Fibroblast of the conjunctiva (primary cell): ENCODE data around the gene PNPLA1.

ENCODE experiments used
- DNase-seq: peaks from one replicate; pipeline ENCODE4 v3.0.0-alpha.2; 2010; ENCODE audit warnings: low read depth

Gene PNPLA1, protein sequence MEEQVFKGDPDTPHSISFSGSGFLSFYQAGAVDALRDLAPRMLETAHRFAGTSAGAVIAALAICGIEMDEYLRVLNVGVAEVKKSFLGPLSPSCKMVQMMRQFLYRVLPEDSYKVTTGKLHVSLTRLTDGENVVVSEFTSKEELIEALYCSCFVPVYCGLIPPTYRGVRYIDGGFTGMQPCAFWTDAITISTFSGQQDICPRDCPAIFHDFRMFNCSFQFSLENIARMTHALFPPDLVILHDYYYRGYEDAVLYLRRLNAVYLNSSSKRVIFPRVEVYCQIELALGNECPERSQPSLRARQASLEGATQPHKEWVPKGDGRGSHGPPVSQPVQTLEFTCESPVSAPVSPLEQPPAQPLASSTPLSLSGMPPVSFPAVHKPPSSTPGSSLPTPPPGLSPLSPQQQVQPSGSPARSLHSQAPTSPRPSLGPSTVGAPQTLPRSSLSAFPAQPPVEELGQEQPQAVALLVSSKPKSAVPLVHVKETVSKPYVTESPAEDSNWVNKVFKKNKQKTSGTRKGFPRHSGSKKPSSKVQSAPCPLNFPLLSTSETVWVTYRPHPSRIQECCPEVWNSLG

DNA sequence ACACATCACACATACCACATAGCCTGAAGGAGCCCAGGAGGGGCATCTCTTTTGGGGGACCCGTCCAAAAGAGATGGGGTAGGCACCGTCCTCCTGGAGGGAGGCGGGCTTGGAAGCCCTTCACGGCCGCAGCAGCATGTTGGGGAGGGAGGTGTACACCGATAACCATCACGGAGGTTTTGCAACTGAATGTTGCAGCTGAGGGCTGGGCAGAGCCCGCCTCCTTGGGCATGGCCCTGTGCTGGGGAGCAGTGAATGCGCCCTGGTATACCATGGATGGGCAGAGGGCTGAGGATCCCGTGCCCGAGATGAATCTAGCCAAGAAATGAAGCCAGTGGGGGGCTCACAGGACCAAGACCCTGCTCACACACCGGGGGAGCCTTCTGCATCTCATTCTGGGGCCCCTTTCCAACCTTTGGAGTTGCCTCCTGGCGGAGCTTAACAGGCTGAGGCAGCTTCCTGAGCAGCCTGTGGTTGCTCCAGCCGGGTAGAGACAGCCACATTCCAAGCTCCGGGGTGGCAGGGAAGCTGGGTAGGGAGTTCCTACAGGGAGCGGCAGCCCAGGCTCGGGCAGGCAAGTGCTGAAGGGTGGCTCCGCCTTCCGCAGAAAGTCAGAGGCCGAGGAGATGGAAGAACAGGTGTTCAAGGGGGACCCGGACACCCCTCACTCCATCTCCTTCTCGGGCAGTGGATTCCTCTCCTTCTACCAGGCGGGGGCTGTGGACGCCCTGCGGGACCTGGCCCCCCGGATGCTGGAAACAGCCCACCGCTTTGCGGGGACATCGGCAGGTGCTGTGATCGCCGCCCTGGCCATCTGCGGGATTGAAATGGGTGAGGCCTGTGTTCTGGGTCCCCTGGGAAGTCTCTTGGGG, at the start of gene PNPLA1:
Gene PNPLA1, plus strand, starts transcription at position 227 of the 872 bp plus-strand sequence. Its CDS starts 400 bp downstream, at position 627.
- DNase-seq, result no peak

DNA sequence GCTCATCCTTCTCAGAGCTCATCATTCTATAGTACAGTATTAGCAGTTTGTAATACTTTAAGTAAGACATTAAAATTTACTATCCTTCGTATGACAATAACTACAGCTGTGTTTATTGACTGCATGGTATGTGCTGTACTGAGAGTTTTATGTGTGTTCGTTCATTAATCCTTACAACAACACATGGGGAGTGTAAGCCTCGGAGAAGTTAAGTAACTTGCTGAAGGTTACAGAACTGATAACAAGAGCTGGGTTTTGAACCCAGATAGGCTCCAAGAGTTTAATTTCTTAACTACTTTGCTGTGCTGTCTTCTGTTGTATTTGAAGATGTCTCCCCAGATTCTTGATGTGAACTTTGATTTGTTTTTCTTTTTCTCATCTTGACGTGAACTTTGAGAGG, 49.6 kb upstream of the PNPLA1 start:
- DNase-seq, result no peak

DNA sequence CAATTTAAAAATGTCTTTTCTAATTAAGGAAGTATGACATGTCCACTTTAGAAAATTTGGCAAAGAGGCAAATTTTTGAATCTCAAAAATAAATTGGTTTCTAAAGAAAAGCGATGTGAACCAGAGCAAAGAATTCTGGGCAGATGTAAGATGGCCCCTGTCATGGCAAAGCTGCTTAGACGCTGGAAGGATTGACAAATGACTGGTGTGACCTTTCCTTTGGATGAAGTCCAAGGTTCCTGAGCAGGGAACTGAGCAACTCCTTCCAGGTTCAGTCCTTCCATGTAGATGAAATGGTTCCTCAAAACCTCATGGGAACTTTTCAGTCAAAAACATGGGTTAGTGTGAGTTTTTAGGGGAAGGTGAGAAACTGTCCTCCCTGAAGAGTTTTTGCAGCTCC, 48.2 kb upstream of the PNPLA1 start:
- no peak for DNase-seq

DNA sequence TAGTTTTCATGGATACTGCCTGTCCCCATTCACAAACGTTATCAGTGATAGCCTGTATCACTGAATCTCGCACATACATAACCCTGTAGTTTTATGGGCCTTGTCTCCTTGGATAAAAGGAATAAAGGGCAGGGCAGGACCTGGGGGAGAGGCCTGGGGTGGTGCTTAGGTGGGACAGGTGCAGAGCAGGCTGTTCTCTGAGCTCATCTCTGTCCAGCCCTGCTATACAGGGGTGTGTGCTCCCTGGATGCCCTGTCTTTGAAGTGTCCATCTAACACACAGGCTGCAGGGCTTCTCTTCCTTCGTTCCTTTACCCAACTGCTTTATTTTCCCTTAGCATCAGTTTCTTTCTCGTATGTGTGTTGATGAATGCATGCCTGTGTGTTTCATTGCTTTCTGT, 46.9 kb upstream of the PNPLA1 start:
- DNase-seq, result no peak

DNA sequence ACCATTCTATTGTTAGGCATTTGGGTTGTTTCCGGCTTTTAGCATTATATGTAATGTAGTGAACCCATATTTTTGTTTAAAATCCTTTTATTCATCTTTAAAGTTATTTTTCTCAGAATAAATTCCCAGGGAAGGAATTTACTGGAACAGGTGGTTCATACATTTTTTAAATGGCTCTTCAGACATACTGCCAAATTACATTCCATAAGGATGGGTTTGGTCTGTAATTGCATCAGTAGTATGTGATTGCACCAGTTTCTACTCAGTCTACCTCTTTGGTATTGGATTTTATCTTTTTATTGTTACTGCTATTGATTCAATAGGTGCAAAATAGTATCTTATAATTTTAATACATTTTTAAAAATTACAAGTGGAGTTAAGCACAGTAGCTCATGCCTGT, 46.2 kb upstream of the PNPLA1 start:
- no peak for DNase-seq

DNA sequence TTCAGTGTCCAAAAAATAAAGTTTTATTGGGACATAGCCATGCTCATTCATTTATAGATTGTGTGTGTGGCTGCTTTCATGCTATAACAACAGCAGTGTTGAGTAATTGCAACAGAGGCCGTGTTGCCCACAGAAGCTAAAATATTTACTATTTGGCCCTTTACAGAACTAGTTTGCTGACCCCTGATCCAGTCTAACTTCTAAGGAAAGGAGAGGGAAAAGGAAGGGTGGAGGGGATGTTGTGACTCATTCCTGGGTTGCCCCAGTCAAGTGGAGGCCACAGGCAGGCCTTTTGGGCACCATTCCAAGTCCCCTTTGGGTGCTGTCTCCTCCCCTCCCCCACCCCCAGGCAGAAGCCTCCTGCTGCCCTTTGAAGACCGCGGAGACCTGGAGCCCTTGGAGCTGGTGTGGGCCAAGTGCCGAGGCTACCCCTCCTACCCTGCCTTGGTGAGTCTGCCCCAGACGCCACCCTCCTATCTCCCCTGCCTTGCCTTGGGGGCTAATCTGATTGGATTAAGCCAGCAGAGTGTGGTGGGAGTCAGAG, 44.9 kb upstream of the PNPLA1 start:
- no peak for DNase-seq

DNA sequence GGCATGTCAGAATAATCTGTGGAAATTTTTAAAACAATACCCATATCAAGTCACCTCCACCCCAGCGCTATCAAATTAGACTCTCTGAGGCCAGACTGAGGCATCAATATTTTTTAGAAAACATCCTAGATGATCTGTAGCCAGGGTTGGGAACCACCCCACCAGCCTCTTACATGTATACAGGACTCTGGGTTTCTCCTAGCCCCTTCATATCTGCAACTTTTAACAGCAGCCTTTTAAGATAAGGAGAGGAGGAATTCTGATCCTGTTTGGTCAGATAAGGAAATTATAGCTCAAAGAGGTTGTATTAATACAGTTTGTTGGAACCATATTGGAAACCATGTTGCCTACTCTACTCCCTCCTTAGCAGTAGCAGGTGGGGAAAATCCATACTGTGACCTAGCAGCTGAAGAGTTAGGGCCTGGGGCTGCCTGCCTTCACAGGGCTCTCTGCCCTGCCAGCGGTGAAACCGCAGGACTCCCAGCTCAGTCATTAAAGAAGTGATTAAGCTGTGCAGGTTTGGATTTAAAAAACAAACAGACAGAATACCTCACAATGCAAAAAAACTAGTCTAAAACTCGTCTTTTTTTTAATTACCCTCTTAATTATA, 43.3 kb upstream of the PNPLA1 start:
- no peak for DNase-seq

DNA sequence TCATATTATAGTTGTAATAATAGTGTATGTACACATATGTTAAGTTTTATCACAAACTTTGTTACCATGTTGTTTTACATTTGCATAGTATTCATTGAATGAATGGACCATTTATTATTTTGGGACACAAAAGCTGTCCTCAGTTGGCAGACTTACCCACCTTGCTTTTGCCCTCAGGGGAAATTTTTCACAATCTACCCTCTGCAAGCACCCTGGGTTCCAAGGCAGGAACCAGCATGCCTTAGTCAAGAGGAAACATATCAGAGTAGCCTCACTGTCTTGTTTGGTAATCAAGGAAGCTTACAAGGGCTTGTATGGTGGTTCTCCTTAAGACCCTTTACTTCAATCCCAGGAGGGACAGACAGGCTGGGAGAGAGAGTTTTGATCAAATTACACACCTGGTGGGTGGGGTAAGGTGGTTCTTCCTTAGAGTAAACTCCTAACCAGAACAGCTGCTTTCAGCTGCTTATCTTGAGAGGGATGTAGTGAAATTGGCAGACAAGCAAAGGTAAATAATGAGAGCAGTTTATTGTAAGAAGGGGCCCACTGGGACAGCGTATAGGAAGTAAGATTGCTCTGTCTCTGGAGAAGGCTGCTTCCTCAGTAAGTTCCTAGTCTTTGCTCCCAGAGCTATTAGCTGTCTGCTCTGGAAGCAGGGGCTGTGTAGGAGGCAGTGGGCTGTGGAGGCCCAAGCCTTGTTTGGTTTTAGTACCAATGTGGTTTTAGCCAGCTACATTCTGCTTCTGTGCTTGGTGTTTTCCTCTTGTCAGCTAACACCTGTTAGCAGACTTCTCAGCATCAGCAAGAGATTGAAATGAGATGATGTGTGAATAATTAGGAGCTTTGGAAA, 42.3 kb upstream of the PNPLA1 start:
- no peak for DNase-seq

DNA sequence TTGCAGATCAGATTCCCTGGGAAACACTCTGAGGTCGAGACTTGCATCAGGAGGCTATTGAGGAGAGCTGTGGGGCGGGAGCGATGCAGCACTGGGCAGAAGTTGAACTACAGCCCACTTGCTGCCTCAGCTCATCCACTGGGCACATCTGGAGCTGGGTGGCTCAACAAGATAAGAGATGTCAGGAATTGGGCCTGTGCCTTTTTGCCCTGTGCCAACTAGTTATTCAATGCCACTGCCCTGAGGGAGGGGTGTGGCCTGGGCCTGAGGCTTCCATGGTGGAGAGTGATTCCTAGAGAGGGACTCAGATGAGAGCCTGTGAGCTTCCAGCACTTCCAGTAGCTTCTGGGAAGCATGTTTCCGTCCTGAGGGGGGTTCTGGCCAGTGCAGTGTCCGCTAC, 40.6 kb upstream of the PNPLA1 start:
- DNase-seq, result no peak

DNA sequence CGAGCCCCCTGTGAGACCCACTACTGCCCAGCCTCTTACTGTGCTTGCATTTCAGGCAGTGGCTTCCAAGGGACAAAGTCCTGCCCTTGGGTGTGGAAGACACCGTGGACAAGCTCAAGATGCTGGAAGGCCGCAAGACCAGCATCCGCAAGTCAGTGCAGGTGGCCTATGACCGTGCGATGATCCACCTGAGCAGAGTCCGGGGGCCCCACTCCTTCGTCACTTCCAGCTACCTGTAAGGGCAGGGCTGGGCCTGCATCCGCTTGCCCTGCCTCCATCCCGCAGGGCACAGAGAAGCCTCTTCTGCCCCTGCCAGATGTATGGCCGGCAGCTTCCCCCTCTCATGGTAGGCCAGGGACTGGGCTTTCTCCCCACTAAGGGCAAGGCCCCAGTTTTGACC, 39.5 kb upstream of the PNPLA1 start:
- DNase-seq, result no peak

DNA sequence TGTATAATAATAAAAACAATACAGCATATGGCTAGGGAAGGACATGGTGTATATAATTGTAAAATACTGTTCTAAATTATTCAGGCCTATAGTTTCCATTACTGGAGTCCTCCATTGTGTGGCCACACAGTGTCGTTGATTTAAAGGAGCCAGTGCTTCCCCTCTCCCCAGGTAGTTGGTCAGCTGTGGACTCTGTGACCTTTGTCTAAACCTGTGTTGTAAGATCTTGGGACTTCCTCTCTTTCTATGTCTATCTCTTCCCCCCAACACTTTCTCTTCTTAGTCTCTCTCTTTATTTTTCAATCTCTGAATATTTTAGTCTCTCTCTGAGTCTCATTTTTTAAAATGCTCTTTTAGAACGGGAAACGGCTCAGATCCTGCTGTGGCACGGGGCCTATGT, 37.7 kb upstream of the PNPLA1 start:
- no peak for DNase-seq

DNA sequence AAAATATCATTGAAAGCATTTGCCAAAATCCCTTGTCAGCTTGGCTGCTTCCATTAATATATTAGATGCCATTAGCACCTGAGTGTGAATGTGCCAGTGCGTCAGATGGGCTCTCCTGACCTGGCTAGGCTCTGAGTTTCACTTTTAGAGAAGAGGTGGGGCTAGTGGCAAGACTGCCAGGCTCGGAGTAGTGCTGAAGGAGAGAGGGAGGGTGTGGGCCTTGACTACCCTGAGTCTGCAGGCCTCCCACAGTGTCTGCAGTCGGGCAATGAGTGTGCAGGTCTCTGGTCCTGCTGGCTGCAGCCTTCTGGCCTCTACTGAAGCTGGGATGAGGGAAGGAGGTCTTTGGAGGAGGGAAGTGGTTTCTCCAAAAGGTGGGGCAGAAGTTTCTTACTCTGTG, 34.6 kb upstream of the PNPLA1 start:
- DNase-seq, result no peak

DNA sequence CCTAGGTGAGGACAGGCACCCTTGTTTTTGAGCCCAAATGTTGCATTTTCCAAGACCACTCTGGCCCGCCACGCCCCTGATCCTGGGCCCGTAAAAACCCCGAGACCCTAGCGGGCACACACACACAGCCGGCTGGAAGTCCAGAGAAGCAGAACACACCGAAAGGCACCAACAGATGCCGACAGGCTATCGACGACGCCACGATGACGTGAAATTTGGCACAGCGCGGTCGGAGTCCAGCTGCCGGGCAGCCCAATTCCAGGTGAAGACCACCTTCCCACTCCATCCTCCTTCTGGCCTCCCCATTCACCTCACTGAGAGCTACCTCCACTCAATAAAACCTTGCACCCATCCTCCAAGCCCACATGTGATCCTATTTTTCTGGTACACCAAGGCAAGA, 34.0 kb upstream of the PNPLA1 start:
- no peak for DNase-seq

DNA sequence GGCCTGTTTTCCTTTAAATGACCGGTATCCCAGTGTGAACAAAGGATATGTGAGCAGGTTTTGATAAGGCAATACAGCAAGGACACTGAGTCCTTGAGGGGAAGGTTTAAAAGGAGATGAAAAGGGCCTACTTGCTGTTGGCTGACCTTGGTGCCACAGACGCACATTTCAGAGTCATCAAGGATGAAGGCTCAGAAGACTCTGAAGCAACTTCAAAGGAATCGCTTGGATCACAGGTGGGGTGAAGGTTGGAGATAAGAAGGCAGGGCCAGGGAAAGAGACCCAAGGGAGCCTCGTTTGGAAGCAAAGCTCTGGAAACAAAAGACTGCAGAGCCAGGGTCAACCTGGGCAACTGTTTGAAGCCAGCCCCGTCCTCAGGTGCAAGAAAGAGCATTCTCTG, 30.1 kb upstream of the PNPLA1 start:
- no peak for DNase-seq

DNA sequence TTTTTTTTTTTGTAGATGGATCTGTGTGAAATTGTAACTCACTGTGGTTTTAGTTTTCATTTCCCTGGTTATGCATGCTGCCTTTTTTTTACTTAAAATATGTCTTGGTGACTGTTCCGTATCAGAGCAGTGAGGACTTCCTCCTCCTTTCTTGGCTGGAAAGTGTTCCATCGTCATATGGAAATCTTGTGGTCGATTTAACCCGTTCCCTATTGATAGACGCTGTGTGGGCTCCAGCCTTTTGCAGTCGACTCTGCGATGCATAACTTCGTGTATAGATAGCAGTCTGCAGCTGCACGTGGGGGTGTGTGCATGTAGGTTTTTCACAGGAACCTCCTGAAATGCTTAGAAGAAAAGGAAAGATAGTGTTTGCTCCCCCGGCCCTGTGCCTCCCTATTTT, 28.1 kb upstream of the PNPLA1 start:
- no peak for DNase-seq

DNA sequence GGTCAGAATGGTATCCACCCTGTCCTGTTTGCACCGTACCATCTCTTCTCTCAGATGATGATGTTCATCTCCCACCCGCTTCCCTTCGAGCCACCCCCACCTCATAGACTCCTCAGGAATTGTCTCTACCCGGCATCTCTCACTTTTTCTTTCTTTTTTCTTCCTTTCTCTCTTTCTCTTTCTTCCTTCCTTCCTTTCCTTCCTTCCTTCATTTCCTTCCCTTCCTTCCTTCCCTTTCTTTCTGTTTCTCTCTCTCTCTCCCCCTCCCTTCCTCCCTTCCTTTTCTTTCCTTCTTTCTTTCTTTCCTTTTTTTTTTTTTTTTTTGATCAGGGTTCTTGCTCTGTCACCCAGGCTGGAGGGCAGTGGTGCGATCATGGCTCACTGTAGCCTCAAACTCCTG, 27.7 kb upstream of the PNPLA1 start:
- no peak for DNase-seq

DNA sequence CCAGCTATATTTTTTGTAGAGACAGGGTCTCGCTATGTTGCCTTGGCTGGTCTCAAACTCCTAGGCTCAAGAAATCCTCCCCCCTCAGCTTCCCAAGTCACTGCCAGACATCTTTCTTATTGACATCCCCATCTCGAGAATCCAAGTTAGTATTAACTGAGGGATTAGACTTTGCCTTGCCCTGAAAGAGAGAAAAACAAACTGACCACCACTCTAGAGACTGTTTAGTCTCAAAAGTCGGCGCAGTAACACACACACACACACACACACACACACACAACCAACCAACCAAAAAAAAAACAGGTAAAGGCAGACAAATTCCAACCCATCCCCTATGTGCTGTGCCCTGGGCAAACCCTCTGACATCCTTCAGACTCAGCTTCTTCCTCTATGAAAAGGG, 27.2 kb upstream of the PNPLA1 start:
- no peak for DNase-seq

DNA sequence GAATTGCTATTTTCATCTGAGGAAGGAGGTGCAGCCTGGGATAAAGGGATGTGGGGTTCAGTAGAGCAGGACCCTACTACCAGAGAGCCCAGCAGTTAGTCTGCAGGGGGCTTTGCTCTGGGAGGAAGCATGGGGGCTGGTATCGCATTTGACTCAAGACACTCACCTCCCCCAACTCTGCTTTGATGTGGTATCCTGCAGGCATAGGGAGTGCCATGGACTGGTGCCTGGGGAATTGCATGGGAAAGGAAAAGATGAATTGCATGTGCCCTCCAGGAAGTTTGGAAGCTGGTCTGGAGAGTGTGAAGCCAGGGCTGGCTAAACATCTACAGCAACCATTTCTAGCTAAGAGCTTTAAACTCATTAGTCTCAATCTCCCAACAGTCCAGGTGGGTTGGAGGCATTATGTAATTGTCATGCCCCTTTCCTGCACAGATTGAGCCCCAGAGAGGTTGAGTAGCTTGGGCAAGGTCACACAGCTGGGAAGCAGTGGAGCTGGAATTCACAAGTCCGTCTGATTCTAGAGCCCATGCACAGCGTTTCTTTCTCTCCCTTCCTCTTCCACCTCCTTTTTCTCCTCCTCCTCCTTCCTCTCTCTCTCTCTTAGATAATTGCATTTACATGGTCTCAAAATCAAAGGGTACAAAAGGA, 26.2 kb upstream of the PNPLA1 start:
- no peak for DNase-seq

DNA sequence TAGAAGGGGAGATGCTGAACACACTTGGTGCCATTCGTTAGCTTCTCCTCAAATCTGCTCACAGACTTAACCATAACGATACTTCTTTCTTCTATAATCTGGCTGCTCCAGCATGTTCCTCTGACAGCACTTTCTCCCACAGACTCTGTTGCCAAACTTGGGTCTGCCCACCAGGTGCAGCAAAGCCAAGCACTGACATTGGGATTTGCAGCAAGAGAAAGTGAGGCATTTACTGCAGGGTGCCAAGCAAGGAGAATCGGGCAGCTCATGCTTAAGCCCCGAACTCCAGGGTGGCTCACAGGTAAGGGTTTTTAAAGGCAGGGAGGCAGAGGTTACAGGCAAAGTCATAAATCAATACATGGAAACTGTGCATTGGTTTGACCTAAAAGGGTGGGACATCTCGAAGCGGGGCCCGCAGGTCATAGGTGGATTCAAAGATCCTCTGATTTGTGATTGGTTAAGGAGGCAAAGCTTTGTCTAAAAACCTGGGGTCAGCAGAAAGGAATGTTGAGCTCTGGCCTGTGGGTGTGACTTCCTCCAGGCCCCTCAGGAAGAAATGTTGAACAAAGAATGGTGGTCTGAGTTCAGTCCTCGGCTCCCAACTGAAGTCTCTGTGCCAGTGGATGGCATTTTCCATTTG, 25.1 kb upstream of the PNPLA1 start:
- no peak for DNase-seq

DNA sequence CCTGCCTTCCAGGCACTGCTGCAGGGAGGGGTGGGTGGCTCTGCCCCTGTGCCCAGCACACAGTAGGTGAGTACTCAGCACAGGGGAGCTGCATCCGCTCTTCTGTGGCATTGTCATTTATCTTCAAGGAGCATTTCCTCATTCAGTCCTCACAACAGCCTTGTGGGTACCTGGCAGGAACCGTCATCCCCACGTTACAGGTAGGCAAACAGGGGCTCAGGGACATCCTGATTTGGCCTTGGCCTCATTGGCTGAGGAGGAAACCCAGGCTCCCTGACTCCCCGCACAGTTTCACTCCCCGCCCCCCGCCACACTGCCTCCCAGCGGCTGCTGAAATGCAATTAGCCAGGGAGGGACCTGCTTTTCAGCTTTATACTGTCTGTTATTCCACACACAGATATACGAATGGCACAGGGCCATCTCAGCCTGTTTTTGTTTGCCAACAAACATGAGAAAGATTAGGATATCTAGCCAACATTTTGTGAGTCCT, 24.2 kb upstream of the PNPLA1 start:
- DNase-seq, result no peak
